HG02571 (cell line): ENCODE measurements around the gene NKAPL.
A peak's percentile ranks its signal among the peaks of the same experiment; 100 is the strongest.

Experiments
- ATAC-seq: cut with Tn5 transposase; IDR thresholded peaks from one replicate; pipeline ENCODE4 v1.9.1; 2021; ENCODE audit warnings: mild to moderate bottlenecking, moderate library complexity; ENCODE audit not compliant: unreplicated experiment

NKAPL gene

GRCh38 chr6:28258877-28259777 is at the start of gene NKAPL:
TSS of gene NKAPL (plus strand) at chr6:28259297. CDS start at chr6:28259372, 75 bp downstream.
- no peak for ATAC-seq

DNA sequence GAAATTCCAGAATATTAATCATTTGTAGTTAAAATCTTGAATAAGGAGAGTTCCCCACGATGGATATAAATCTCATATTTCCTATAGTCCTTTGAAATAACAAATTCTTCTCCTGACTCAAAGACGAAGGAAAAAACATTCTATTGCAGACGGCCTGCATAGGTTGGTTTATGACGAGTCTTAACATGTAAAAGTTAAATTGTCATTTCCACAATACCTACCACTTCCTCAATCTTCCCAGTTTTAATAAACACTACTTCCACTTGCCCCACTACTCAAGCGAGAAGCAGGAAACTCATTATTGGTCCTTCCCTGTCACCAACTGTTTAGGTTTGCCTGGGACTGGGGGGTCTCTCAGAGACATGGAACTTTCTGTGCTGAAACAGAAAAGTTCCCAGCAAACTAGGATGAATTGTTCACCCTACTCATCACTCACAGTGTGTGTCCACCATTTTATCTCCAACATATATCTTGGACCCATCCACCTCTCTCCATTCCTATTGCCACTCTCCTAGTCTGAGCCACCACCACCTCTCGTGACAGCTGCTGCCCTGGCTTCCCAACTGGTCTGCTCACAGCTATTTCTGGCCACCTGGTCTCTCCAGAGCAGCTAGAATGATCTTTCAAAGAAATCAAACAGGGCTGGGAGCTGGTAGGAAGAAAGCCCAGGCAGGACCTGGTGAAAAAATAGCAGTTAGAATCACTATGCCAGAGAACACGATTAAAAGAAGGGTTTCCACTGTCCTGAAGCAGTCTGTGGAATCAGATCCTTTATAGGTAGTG is 49.2 kb upstream of the NKAPL start:
- ATAC-seq, result no peak

DNA sequence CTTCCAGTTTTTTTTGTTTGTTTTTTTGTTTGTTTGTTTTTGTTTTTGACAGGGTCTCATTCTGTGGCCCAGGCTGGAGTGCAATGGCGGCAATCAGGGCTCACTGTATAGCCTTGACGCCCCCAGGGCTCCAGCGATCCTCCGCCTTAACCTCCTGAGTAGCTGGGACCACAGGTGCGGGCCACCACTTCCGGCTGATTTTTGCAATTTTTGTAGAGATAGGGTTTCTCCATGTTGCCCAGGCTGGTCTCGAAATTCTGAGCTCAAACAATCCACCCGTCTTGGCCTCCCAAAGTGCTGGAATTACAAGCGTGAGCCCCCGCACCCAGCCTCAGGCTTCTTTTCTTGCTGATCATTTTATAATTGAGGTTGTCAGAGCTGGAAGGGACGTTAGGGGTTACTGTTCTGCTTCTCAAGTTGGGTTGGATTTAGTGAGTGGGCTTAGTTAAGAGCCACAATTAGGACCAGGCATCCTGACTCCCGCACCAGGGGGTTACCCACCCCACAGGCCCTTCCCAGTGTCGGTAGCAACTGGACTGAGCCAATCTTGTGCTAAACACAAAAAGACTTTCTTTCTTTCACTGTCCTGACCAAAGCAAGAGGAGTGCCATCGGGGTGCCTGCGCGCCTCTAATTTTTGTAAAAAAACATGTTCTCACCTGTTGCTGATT is 47.1 kb upstream of the NKAPL start:
- ATAC-seq, result no peak

DNA sequence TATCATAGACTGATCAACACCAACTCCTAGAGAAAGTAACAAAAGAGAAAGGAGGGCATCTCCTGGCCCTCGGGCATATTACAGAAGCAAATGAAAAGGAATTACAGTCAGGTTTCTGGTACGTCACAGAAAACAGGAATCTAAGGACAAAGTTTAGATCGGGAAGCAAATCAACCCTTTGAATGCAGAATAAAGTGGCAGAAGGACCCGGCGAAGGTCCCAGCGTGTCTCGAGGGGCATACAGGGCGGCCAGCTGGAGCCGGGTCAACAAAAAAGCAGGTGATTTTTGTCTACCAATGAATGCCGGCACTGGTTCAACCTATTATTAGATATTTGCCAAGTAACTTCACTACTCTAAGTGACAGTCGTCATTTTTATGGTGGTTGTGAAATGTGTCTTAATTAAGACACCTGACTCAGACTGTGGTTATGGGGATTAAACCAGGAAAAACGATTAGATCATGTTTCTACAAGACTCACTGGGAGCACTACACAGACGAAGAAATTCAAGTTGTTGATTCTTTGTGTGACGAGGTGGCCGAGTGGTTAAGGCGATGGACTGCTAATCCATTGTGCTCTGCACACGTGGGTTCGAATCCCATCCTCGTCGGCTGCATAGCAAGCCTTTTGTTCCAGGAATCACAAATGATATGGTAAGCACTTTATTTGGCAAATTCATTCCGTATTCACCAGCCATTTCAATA is 46.4 kb upstream of the NKAPL start:
- no peak for ATAC-seq

- ATAC-seq, result no peak
Measured at GRCh38 chr6:28213213-28213523, 45.9 kb upstream of the NKAPL start.

GRCh38 chr6:28215425-28215824 is 43.7 kb upstream of the NKAPL start:
- ATAC-seq, result no peak

DNA sequence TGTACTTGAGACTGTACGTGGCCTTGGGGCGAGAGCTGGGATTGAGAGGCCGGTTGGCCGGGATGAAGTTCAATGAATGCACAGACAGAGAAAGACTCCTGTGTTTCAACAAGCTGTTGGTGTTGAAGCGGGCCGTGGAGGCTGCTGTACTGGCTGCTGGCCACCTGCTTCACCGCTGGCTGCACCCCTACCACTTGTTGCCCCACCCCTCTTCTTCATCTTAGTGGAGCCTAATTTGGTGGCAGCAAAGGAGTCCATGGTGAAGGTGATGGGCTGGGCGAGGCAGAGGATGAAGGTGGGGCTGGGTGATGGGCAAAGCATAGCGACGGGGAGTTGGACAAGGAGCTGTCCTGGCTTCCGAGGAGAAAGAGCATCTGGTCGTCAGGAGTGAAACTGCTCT is 41.2 kb upstream of the NKAPL start:
- no peak for ATAC-seq

DNA sequence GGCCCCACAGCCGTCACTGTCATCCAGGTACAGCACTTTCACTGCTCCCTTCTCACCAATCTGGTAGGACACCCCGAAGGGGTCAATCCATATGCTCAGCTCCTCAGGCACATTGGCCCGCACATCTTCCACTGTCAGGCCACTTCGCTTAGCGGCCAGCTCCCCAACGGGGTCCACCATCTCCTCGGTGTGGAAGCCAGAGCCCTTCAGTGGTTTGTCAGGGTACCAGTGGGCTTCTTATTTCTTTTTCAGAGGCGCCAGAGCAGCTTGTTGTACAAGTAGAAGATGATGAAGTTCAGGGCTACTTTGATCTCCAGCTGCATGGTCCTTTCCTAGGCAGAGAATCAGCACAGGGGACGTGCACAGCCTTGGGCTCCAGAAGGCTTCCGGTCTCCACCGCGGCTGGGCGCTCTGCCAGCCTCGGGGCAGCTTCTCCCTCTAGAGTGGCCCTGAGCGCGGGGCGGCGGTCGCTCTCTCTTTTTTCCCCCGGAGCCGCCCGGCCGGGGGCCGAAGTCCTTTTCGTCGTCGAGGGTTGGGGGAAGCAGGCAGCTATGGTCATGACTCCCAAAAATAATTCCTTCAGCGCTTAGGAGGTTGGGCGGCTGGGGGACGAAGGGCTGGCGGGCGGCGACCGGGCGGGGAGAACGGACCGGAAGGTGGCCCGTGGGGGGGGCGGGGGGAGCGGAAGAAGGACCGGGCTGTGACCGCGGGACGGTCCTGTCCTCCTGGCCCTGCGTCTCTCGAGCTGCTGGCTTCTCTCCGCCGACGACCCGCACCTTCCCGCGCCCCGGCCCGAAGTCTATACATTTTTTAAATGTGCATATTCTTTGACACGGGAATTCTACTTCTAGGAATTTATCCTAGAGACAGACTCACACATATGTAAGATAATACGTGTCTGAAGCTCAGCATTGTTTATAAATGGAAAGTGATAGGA is 40.5 kb upstream of the NKAPL start:
- ATAC-seq, result peak; percentile 84

- no peak for ATAC-seq
Measured at GRCh38 chr6:28220257-28221133, 38.6 kb upstream of the NKAPL start.

- no peak for ATAC-seq
Measured at GRCh38 chr6:28224131-28225055, 34.7 kb upstream of the NKAPL start.

GRCh38 chr6:28225056-28225834 is 33.9 kb upstream of the NKAPL start, which contains the start of gene ZSCAN9:
TSS of gene ZSCAN9 (plus strand) at chr6:28225275. CDS start at chr6:28227085, 1,810 bp downstream.
- peak; percentile 89 for ATAC-seq

- no peak for ATAC-seq
Measured at GRCh38 chr6:28226460-28226859, 32.6 kb upstream of the NKAPL start.

- no peak for ATAC-seq
Measured at GRCh38 chr6:28232785-28233184, 26.3 kb upstream of the NKAPL start.

- ATAC-seq, result no peak
Measured at GRCh38 chr6:28235912-28236452, 23.1 kb upstream of the NKAPL start.

GRCh38 chr6:28239636-28240035 is 19.5 kb upstream of the NKAPL start:
- no peak for ATAC-seq

DNA sequence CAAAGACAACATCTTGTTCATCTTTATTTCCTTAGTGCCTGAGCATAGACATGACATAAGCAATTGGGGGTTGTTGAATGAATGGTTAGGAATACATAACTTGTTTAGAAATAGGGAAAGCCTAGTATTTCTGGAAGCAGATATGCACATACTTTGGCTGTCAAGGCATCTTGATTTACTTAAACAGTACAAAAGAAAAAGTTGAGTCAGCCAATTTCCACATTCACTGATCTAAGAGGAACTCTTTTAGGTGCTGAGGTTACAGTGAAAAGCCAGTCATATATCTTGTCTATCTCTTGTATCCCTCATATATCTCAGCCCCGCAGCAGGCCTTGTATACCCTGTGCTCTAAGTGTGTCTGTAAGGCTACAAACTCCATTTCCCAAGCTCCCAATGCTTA is 18.6 kb upstream of the NKAPL start:
- ATAC-seq, result no peak

- no peak for ATAC-seq
Measured at GRCh38 chr6:28243946-28244345, 15.2 kb upstream of the NKAPL start.
